Osteoblast (primary cell): Measurements from ENCODE around the gene OR3A2. TPM values are rescaled to one million over a fixed set of nuclear protein-coding genes. Genes with fewer than 3 reads are reported as not detected.

Experiments
- DNase-seq: peaks from one replicate; pipeline ENCODE4 v3.0.0; 2011; ENCODE audit warnings: low spot score, mixed read lengths; ENCODE audit not compliant: insufficient read length; ENCODE audit errors: missing footprints
- H2AFZ ChIP-seq: 2 replicates; pipeline ENCODE4 v1.6.0; 2011; ENCODE audit warnings: mild to moderate bottlenecking, low read length
- H3K27ac ChIP-seq: 2 replicates; pipeline ENCODE4 v1.5.1; 2011; ENCODE audit warnings: mild to moderate bottlenecking, low read depth, low read length, moderate library complexity
- H3K27me3 ChIP-seq: 2 replicates; pipeline ENCODE4 v1.6.0; 2012; ENCODE audit warnings: mild to moderate bottlenecking, control low read depth, inconsistent platforms, low read length, moderate library complexity; ENCODE audit not compliant: insufficient read depth
- H3K36me3 ChIP-seq: 2 replicates; pipeline ENCODE4 v1.5.1; 2011; ENCODE audit warnings: mild to moderate bottlenecking, low read length, control low read depth, moderate library complexity; ENCODE audit not compliant: insufficient read depth
- H3K4me1 ChIP-seq: 2 replicates; pipeline ENCODE4 v1.5.1; 2011; ENCODE audit warnings: mild to moderate bottlenecking, low read length, control low read depth, moderate library complexity; ENCODE audit not compliant: insufficient read depth
- H3K4me2 ChIP-seq: 2 replicates; pipeline ENCODE4 v1.6.0; 2011; ENCODE audit warnings: mild to moderate bottlenecking, low read length; ENCODE audit not compliant: insufficient read depth
- H3K4me3 ChIP-seq: fragments of 200-600 bp; sonication (generic); 3 replicates; pipeline ENCODE4 v1.5.1; 2012; ENCODE audit warnings: mild to moderate bottlenecking, low read length, inconsistent platforms; ENCODE audit not compliant: insufficient read depth
- H3K79me2 ChIP-seq: 2 replicates; pipeline ENCODE4 v1.6.0; 2012; ENCODE audit warnings: mild to moderate bottlenecking, low read length, control low read depth, inconsistent platforms; ENCODE audit not compliant: insufficient read depth
- H3K9me3 ChIP-seq: 2 replicates; pipeline ENCODE4 v1.5.1; 2011; ENCODE audit warnings: low read depth, low read length, control low read depth
- H4K20me1 ChIP-seq: 2 replicates; pipeline ENCODE4 v1.6.0; 2012; ENCODE audit warnings: mild to moderate bottlenecking, low read length, control low read depth; ENCODE audit not compliant: insufficient read depth
- total RNA-seq: library from RNA; depleted of rRNA; stranded (reverse); fragments of >200 nt; gene quantifications from 2 replicates; pipeline ENCODE4 v1.2.3, GENCODE V29; 2012
- TF ChIP-seq, protein P1 (sequence below): IDR thresholded peaks from 2 replicates; pipeline ENCODE4 v1.5.1; 2011; ENCODE audit warnings: mild to moderate bottlenecking, low read depth, low read length, moderate library complexity; ENCODE audit errors: extremely low read depth

The OR3A2 gene
- total RNA-seq, 1 donor: not detected

DNA sequence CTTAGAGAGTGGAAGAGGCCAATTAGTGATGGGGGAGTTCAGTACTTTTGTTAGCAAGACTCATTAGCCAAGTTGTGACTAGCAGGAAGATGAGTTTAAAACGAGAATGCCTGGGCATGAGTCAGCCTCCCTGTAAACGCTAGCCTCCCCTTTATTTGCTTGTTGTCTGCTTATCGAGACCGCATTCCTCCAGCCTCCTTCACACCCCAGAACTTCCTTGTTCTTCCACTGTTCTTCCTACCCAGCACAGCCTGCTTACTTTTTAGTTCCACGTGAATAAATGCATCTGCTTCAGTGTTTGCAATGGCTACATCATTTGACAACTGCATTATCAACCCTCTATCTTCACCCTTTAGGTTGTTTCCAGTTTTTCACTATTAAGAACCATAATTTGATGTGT, 67.8 kb downstream of the OR3A2 start:
- Histone ChIP-seq H3K27me3 (no peaks in the 10 kb centered on the region), H3K4me1 (no peaks in the 10 kb centered on the region), H3K36me3 (no peaks in the 10 kb centered on the region), H3K4me3 (no peak overlapping the region), H2AFZ (no peak overlapping the region), H4K20me1 (no peaks in the 10 kb centered on the region), H3K9me3 (no peaks in the 10 kb centered on the region), H3K79me2 (no peaks in the 10 kb centered on the region), H3K4me2 (no peak overlapping the region), H3K27ac (no peak overlapping the region)
- DNase-seq: no peak
- TF ChIP-seq, protein P1, sequence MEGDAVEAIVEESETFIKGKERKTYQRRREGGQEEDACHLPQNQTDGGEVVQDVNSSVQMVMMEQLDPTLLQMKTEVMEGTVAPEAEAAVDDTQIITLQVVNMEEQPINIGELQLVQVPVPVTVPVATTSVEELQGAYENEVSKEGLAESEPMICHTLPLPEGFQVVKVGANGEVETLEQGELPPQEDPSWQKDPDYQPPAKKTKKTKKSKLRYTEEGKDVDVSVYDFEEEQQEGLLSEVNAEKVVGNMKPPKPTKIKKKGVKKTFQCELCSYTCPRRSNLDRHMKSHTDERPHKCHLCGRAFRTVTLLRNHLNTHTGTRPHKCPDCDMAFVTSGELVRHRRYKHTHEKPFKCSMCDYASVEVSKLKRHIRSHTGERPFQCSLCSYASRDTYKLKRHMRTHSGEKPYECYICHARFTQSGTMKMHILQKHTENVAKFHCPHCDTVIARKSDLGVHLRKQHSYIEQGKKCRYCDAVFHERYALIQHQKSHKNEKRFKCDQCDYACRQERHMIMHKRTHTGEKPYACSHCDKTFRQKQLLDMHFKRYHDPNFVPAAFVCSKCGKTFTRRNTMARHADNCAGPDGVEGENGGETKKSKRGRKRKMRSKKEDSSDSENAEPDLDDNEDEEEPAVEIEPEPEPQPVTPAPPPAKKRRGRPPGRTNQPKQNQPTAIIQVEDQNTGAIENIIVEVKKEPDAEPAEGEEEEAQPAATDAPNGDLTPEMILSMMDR: no peak

DNA sequence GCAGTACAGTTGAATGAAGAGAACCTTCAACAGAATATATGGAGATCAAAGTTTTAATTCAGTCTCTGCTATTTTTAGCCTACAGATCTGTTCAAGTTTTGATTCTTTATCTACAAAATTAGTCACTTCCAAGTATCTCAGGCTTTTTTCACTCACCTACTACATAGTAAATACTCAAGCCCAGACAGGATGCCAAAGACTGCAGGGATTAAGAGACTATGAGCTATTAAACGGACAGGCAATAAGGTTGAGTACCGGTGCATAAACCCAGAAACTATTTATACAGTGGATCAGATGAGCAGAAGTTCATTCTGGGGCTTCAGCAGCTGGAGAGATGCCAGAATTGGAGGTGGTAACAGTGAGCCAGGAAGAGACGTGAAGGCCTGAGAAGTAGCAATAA, 69.3 kb downstream of the OR3A2 start:
- Histone ChIP-seq H3K27me3 (no peaks in the 10 kb centered on the region), H3K9me3 (no peaks in the 10 kb centered on the region), H3K27ac (no peak overlapping the region), H3K36me3 (no peaks in the 10 kb centered on the region), H2AFZ (no peak overlapping the region), H3K4me3 (no peak overlapping the region), H3K79me2 (no peaks in the 10 kb centered on the region), H3K4me2 (no peak overlapping the region), H3K4me1 (no peaks in the 10 kb centered on the region), H4K20me1 (no peaks in the 10 kb centered on the region)
- no peak for DNase-seq
- TF ChIP-seq, protein P1: no peak

DNA sequence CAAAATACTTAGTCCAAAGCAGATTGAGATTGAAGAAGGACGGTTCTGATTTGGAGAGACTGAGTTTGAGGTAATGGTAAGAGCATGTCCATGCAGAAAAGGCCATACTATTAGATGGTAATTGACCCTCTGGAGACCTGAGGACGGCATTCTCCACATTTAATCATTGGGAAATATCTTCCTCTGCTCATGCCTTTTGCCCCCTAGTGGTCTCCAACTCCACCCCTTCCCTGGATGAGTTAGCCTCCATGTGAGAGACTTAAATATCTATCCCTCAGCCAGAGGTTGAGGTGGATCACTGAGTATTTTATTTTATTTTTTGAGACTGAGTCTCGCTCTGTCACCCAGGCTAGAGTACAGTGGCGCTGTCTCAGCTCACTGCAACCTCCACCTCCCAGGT, 77.5 kb downstream of the OR3A2 start:
- no peaks in the 10 kb centered on the region for H3K36me3 ChIP-seq
- H3K27ac ChIP-seq: no peak overlapping the region
- no peaks in the 10 kb centered on the region for H3K27me3 ChIP-seq
- H4K20me1 ChIP-seq: no peaks in the 10 kb centered on the region
- TF ChIP-seq, protein P1: no peak
- H3K9me3 ChIP-seq: no peaks in the 10 kb centered on the region
- H3K4me2 ChIP-seq: no peak overlapping the region
- H3K79me2 ChIP-seq: no peaks in the 10 kb centered on the region
- no peak for DNase-seq
- no peak overlapping the region for H2AFZ ChIP-seq
- no peak overlapping the region for H3K4me3 ChIP-seq
- H3K4me1 ChIP-seq: no peaks in the 10 kb centered on the region

DNA sequence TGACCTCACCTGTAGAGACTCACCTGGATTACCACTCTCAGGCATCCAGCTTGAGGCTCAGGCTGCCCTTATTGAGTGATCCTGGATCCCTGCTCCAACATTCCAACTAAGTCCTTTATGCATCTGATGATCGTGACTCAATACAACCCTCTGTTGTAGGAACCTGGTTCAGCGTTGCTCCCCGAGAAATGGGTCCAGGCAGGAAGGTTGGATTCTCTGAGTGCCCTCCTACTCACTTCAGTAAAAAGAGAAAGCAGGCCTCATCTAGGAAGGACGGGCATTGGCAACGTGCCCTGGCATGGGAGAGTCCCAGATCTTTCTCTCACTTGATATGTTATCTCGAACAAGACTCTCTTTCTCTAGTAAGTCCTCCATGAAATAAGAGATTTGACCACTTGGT, 87.8 kb downstream of the OR3A2 start, which contains the start of gene OR3A1:
OR3A1 (minus strand) TSS at position 101 of the 400 bp plus-strand sequence. CDS start 5,778 bp downstream, outside the sequence.
- Histone ChIP-seq H3K4me2 (no peak within 1 kb of the TSS), H3K27ac (no peak within 1 kb of the TSS), H3K79me2 (no peaks in the 10 kb centered on the region), H3K36me3 (no peaks in the 10 kb centered on the region), H4K20me1 (no peaks in the 10 kb centered on the region), H2AFZ (no peak within 1 kb of the TSS), H3K9me3 (no peaks in the 10 kb centered on the region), H3K4me1 (no peaks in the 10 kb centered on the region), H3K27me3 (no peaks in the 10 kb centered on the region), H3K4me3 (no peak within 1 kb of the TSS)
- DNase-seq: no peak
- TF ChIP-seq, protein P1: no peak
